HG03196 (cell line): Measurements from ENCODE around the gene PNMA8B.
"Not testable (repeated sequence)": the region's sequence is repeated elsewhere in the genome, so short reads cannot be mapped to it uniquely, and the experiment has no call there.

Experiments
- ATAC-seq: cut with Tn5 transposase; IDR thresholded peaks from one replicate; pipeline ENCODE4 v1.9.1; 2021; ENCODE audit not compliant: unreplicated experiment

Gene PNMA8B

GRCh38 chr19:46514589-46515289 lies 19.1 kb upstream of the PNMA8B start:
- no peak for ATAC-seq

- ATAC-seq = no peak
Measured at GRCh38 chr19:46513461-46514236, 18.0 kb upstream of the PNMA8B start.

- ATAC-seq = no peak
Measured at GRCh38 chr19:46511237-46511636, 15.6 kb upstream of the PNMA8B start.

GRCh38 chr19:46508206-46508605 lies 12.5 kb upstream of the PNMA8B start:
- ATAC-seq = no peak

GRCh38 chr19:46503848-46504453 lies 8.3 kb upstream of the PNMA8B start:
- ATAC-seq = no peak

GRCh38 chr19:46502891-46503290 lies 7.2 kb upstream of the PNMA8B start:
- no peak for ATAC-seq

- ATAC-seq = no peak
Measured at GRCh38 chr19:46499692-46500091, 4.0 kb upstream of the PNMA8B start.

- no peak for ATAC-seq
Measured at GRCh38 chr19:46497773-46498172, 2.1 kb upstream of the PNMA8B start.

GRCh38 chr19:46496886-46497285 lies 1.2 kb upstream of the PNMA8B start:
- not testable (repeated sequence) for ATAC-seq

- ATAC-seq = no peak
Measured at GRCh38 chr19:46496304-46496703, 637 bp upstream of the PNMA8B start.

- ATAC-seq = no peak
Measured at GRCh38 chr19:46494941-46495785, 504 bp downstream of the PNMA8B start.

GRCh38 chr19:46494146-46494940 lies 1.3 kb downstream of the PNMA8B start:
- ATAC-seq = no peak

- ATAC-seq = no peak
Measured at GRCh38 chr19:46493236-46494145, 2.2 kb downstream of the PNMA8B start.

- no peak for ATAC-seq
Measured at GRCh38 chr19:46492841-46493235, 2.8 kb downstream of the PNMA8B start.

- ATAC-seq = no peak
Measured at GRCh38 chr19:46491975-46492682, 3.5 kb downstream of the PNMA8B start.

GRCh38 chr19:46490774-46491173 lies 4.9 kb downstream of the PNMA8B start:
- no peak for ATAC-seq

GRCh38 chr19:46489445-46490272 lies 6.0 kb downstream of the PNMA8B start:
- ATAC-seq = no peak

- no peak for ATAC-seq
Measured at GRCh38 chr19:46488551-46488950, 7.1 kb downstream of the PNMA8B start.
